ENCODE measurements around the gene DGUOK. TPM values are rescaled to one million over a fixed set of nuclear protein-coding genes. Genes with fewer than 3 reads are reported as not detected.
"Not testable (repeated sequence)": the region's sequence is repeated elsewhere in the genome, so short reads cannot be mapped to it uniquely, and the experiment has no call there.

The DGUOK gene
- total and polyA plus RNA-seq, 2 donors (not counting 1 experiment from before 2014, with no cell fraction given): 54.3 to 93.7 TPM

DNA sequence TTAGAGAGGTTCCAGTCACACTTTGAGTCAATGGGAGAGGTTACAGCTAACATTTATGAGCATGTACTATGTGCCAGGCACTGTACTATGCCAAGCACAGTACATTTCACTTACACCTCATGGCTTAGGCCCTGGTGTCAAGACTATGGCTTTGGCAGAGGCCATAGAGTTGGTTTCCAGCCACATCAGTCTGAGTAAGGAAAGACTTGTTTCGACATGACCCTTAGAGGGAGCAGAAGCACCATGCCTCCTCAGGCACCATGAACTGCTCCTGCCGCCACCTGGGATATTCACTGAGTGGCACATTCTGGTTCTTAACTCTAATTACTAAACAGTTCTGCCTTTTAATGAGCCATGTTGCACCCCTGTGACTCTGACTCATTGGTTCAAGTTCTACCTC lies 12.7 kb downstream of the DGUOK start:
- TF ChIP-seq, protein P1, sequence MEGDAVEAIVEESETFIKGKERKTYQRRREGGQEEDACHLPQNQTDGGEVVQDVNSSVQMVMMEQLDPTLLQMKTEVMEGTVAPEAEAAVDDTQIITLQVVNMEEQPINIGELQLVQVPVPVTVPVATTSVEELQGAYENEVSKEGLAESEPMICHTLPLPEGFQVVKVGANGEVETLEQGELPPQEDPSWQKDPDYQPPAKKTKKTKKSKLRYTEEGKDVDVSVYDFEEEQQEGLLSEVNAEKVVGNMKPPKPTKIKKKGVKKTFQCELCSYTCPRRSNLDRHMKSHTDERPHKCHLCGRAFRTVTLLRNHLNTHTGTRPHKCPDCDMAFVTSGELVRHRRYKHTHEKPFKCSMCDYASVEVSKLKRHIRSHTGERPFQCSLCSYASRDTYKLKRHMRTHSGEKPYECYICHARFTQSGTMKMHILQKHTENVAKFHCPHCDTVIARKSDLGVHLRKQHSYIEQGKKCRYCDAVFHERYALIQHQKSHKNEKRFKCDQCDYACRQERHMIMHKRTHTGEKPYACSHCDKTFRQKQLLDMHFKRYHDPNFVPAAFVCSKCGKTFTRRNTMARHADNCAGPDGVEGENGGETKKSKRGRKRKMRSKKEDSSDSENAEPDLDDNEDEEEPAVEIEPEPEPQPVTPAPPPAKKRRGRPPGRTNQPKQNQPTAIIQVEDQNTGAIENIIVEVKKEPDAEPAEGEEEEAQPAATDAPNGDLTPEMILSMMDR (conservative IDR thresholded peaks at IDR 0.05 in 1 of 2, IDR thresholded peaks at IDR 0.05 in 1 of 2; ENCODE audit: low read depth in 1 of 2, low read length in 2 of 2): peak; percentile 19 to 24
- no peak for TF ChIP-seq EZH2 (IDR thresholded peaks at IDR 0.05; ENCODE audit: low read length, missing control alignments)
- H3K4me1 ChIP-seq (ENCODE audit: control insufficient read depth, extremely low read depth, insufficient read depth, low read length): peaks cover 13% of the 10 kb centered on the region
- H3K4me3 ChIP-seq (replicated peaks in 1 of 4; ENCODE audit: control extremely low read depth in 1 of 4, insufficient read depth in 1 of 4, low read depth in 3 of 4, low read length in 4 of 4): no peak overlapping the region
- no peak overlapping the region for H3K9ac ChIP-seq (ENCODE audit: insufficient read depth, low read length)
- H3K27ac ChIP-seq (ENCODE audit: insufficient read depth, low read length): peak overlapping the region; percentile 6
- peaks cover 7% of the 10 kb centered on the region for H4K20me1 ChIP-seq (ENCODE audit: control insufficient read depth, extremely low read depth, insufficient read depth, low read length)
- DNase-seq (ENCODE audit: low read depth in 2 of 2): peak; percentile 71 to 72
- H3K36me3 ChIP-seq (ENCODE audit: control insufficient read depth, insufficient read depth, low read length): peaks cover 2% of the 10 kb centered on the region
- H2AFZ ChIP-seq (ENCODE audit: low read length): no peak overlapping the region
- H3K79me2 ChIP-seq (ENCODE audit: control insufficient read depth, insufficient read depth, low read length): peaks cover 50% of the 10 kb centered on the region
- H3K4me2 ChIP-seq (ENCODE audit: extremely low read depth, insufficient read depth, low read length): peak overlapping the region; percentile 5
- H3K9me3 ChIP-seq (ENCODE audit: control insufficient read depth, insufficient read depth, low read depth, low read length): no peaks in the 10 kb centered on the region
- H3K27me3 ChIP-seq (ENCODE audit: control insufficient read depth, insufficient read depth, low read length): no peaks in the 10 kb centered on the region

GRCh38 chr2:73940066-73940465 lies 13.4 kb downstream of the DGUOK start:
- H3K36me3 ChIP-seq (ENCODE audit: control insufficient read depth, insufficient read depth, low read length); H4K20me1 ChIP-seq (ENCODE audit: control insufficient read depth, extremely low read depth, insufficient read depth, low read length); H3K27me3 ChIP-seq (ENCODE audit: control insufficient read depth, insufficient read depth, low read length); DNase-seq (ENCODE audit: low read depth in 2 of 2); H3K4me2 ChIP-seq (ENCODE audit: extremely low read depth, insufficient read depth, low read length); H3K9me3 ChIP-seq (ENCODE audit: control insufficient read depth, insufficient read depth, low read depth, low read length); H3K27ac ChIP-seq (ENCODE audit: insufficient read depth, low read length); H3K9ac ChIP-seq (ENCODE audit: insufficient read depth, low read length); H3K4me3 ChIP-seq (replicated peaks in 1 of 4; ENCODE audit: control extremely low read depth in 1 of 4, insufficient read depth in 1 of 4, low read depth in 3 of 4, low read length in 4 of 4); H2AFZ ChIP-seq (ENCODE audit: low read length): not testable (repeated sequence)
- H3K79me2 ChIP-seq (ENCODE audit: control insufficient read depth, insufficient read depth, low read length): peaks cover 50% of the 10 kb centered on the region
- H3K4me1 ChIP-seq (ENCODE audit: control insufficient read depth, extremely low read depth, insufficient read depth, low read length): peaks cover 13% of the 10 kb centered on the region

DNA sequence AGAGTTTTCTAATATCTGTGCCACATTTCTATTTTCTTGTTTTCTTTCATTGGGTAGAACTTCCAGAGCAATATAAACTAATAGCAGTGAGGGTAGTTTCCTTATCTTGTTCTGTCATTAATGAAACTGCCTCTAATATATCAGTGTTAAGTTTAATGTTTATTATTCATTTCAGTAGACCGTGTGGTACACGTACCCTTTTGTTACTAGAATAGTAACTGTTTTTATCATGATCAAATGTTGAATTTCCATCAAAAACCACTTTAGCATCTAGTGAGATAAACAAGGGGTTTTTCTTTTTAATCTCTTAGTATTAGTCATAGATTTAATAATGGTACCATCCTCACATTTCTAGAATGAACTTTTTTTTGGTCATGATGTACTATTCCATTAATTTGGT lies 16.0 kb downstream of the DGUOK start:
- TF ChIP-seq, protein P1 (conservative IDR thresholded peaks at IDR 0.05 in 1 of 2, IDR thresholded peaks at IDR 0.05 in 1 of 2; ENCODE audit: low read depth in 1 of 2, low read length in 2 of 2): no peak
- TF ChIP-seq EZH2 (IDR thresholded peaks at IDR 0.05; ENCODE audit: low read length, missing control alignments): no peak
- H3K27me3 ChIP-seq (ENCODE audit: control insufficient read depth, insufficient read depth, low read length): no peaks in the 10 kb centered on the region
- H2AFZ ChIP-seq (ENCODE audit: low read length): no peak overlapping the region
- peaks cover 36% of the 10 kb centered on the region for H3K79me2 ChIP-seq (ENCODE audit: control insufficient read depth, insufficient read depth, low read length)
- no peaks in the 10 kb centered on the region for H3K9me3 ChIP-seq (ENCODE audit: control insufficient read depth, insufficient read depth, low read depth, low read length)
- no peak overlapping the region for H3K9ac ChIP-seq (ENCODE audit: insufficient read depth, low read length)
- no peak overlapping the region for H3K4me2 ChIP-seq (ENCODE audit: extremely low read depth, insufficient read depth, low read length)
- no peak for DNase-seq (ENCODE audit: low read depth in 2 of 2)
- peaks cover 13% of the 10 kb centered on the region for H3K4me1 ChIP-seq (ENCODE audit: control insufficient read depth, extremely low read depth, insufficient read depth, low read length)
- H3K36me3 ChIP-seq (ENCODE audit: control insufficient read depth, insufficient read depth, low read length): peaks cover 6% of the 10 kb centered on the region
- peaks cover 5% of the 10 kb centered on the region for H4K20me1 ChIP-seq (ENCODE audit: control insufficient read depth, extremely low read depth, insufficient read depth, low read length)
- no peak overlapping the region for H3K4me3 ChIP-seq (replicated peaks in 1 of 4; ENCODE audit: control extremely low read depth in 1 of 4, insufficient read depth in 1 of 4, low read depth in 3 of 4, low read length in 4 of 4)
- H3K27ac ChIP-seq (ENCODE audit: insufficient read depth, low read length): no peak overlapping the region

Data from fibroblast of lung (primary cell).